GM12878 (cell line): ENCODE results near the gene ZBTB42. TPM values are rescaled to one million over a fixed set of nuclear protein-coding genes. Genes with fewer than 3 reads are reported as not detected.

Experiments used
- ATAC-seq: fragments of 200-7000 bp; cut with Tn5 transposase; 3 replicates; pipeline ENCODE4 v1.9.1; 2020; ENCODE audit warnings: mild to moderate bottlenecking, moderate library complexity
- BruUV-seq: library from RNA; stranded (reverse); fragments of 400-500 nt; replicated peaks from 2 replicates; lab custom pipeline; 2021; lab: Mats Ljungman, UMichigan
- CTCF ChIA-PET: fragments of 300-600 bp; sonication (Branson Sonifier 250); formaldehyde crosslinking; extraction: SDS; loops from one replicate; lab custom pipeline; 2021; ENCODE audit warnings: inconsistent platforms; lab: Yijun Ruan, JAX
- POLR2A ChIA-PET: fragments of 350-600 bp; formaldehyde crosslinking; extraction: SDS; loops from one replicate; lab custom pipeline; 2021; ENCODE audit warnings: inconsistent platforms; lab: Charles Lee
- RAD21 ChIA-PET: fragments of 300-600 bp; sonication (Branson Sonifier 250); formaldehyde crosslinking; loops from one replicate; lab custom pipeline; 2023; ENCODE audit warnings: antibody characterized with exemption; ENCODE audit not compliant: unreplicated experiment; lab: Charles Lee
- SMC1A ChIA-PET: fragments of 300-600 bp; sonication (Branson Sonifier 250); formaldehyde crosslinking; loops from one replicate; lab custom pipeline; 2023; ENCODE audit not compliant: unreplicated experiment, uncharacterized antibody; lab: Charles Lee
- DNase-seq: peaks from one replicate; pipeline ENCODE4 v3.0.0-alpha.2; 2011; ENCODE audit warnings: low read depth, low spot score
- FAIRE-seq: peaks from 3 replicates; lab custom pipeline; 2011; peaks lifted over from hg19 to GRCh38; lab: Jason Lieb, UNC
- H2AFZ ChIP-seq: 2 replicates; pipeline ENCODE4 v1.6.0; 2011; ENCODE audit warnings: low read depth, low read length, control low read depth; ENCODE audit not compliant: control insufficient read depth
- H3K27ac ChIP-seq: 2 replicates; pipeline ENCODE4 v1.5.1; 2011; ENCODE audit warnings: control low read depth; ENCODE audit not compliant: control insufficient read depth, insufficient read depth
- H3K27me3 ChIP-seq, 2 experiments: replicated peaks in 1 of 2; 2 replicates each; pipeline versions ENCODE4 v1.6.0 to v1.6.1; 2011; ENCODE audit warnings: low read length in 1 of 2; ENCODE audit not compliant: control insufficient read depth in 2 of 2, insufficient read depth in 2 of 2
- H3K36me3 ChIP-seq, 2 experiments: 2 replicates each; pipeline ENCODE4 v1.5.1; 2011; ENCODE audit warnings: low read length in 1 of 2; ENCODE audit not compliant: control insufficient read depth in 2 of 2, insufficient read depth in 2 of 2
- H3K4me1 ChIP-seq: 2 replicates; pipeline ENCODE4 v1.6.1; 2011; ENCODE audit warnings: mild to moderate bottlenecking, low read length, moderate library complexity, mixed read lengths; ENCODE audit not compliant: control insufficient read depth, insufficient read depth
- H3K4me2 ChIP-seq: 2 replicates; pipeline ENCODE4 v1.6.0; 2011; ENCODE audit warnings: control low read depth; ENCODE audit not compliant: control insufficient read depth, insufficient read depth
- H3K4me3 ChIP-seq: fragments of 200-600 bp; sonication (generic); 2 replicates; pipeline ENCODE4 v1.5.1; 2016
- H3K79me2 ChIP-seq: 2 replicates; pipeline ENCODE4 v1.6.0; 2011; ENCODE audit warnings: low read length; ENCODE audit not compliant: control insufficient read depth, insufficient read depth
- H3K9ac ChIP-seq: 2 replicates; pipeline ENCODE4 v1.8.0; 2011; ENCODE audit warnings: low read length, control low read depth, mixed read lengths; ENCODE audit not compliant: control insufficient read depth, insufficient read depth
- H3K9me3 ChIP-seq: replicated peaks from 3 replicates; pipeline ENCODE4 v1.5.1; 2011; ENCODE audit warnings: mild to moderate bottlenecking, low read length; ENCODE audit not compliant: control insufficient read depth, insufficient read depth
- H4K20me1 ChIP-seq: 2 replicates; pipeline ENCODE4 v1.6.0; 2011; ENCODE audit not compliant: control insufficient read depth, insufficient read depth
- CHD1 ChIP-seq: IDR thresholded peaks from 2 replicates; pipeline ENCODE4 v1.6.1; 2012; ENCODE audit warnings: low read depth, low read length, improper control_type of control experiment
- RB1 ChIP-seq: fragments of 450-650 bp; formaldehyde crosslinking; IDR thresholded peaks from 2 replicates; pipeline ENCODE4 v1.6.1; 2017; ENCODE audit warnings: mild to moderate bottlenecking, borderline replicate concordance
- SP1 ChIP-seq: IDR thresholded peaks from one replicate; pipeline ENCODE4 v1.6.1; 2011; ENCODE audit warnings: low read depth, low read length
- TCF3 ChIP-seq: IDR thresholded peaks from 2 replicates; pipeline ENCODE4 v1.6.1; 2012; ENCODE audit warnings: low read depth, mild to moderate bottlenecking, low read length, borderline replicate concordance; ENCODE audit not compliant: insufficient read depth
- ZNF274 ChIP-seq: IDR thresholded peaks from one replicate; pipeline ENCODE4 v1.8.0; 2011; ENCODE audit not compliant: insufficient read length, insufficient read depth
- WGBS: methylation state at CpG from one replicate; pipeline ENCODE4 v1.1.6; 2016; ENCODE audit warnings: low lambda C conversion rate; ENCODE audit not compliant: insufficient replicate concordance, insufficient coverage; ENCODE audit errors: missing lambda C conversion rate; 5-methylcytosine and 5-hydroxymethylcytosine counted together
- in situ Hi-C: fragments of 300-500 bp; cut with MboI; formaldehyde crosslinking; loops from 9 replicates; pipeline ENCODE4 v1.14.3; 2018; ENCODE audit warnings: mixed read lengths
- intact Hi-C: fragments of 100-400 bp; cut with micrococcal nuclease; formaldehyde crosslinking; loops from one replicate; pipeline ENCODE4 v1.14.2; 2022; ENCODE audit not compliant: unreplicated experiment
- polyA plus RNA-seq, 11 experiments: library from polyadenylated mRNA; depleted of rRNA in 4 of 11; unstranded in 6 of 11; stranded (reverse) in 5 of 11; fragments of >200 nt; fragmentation: Nextera tagmentation in 4 of 11; fragmentation: Illumina TruSeq in 1 of 11; extraction: Ambion mirVana in 4 of 11; extraction: Trizol in 1 of 11; gene quantifications; 1 replicate in 1 of 11; 2 replicates in 10 of 11; pipeline versions ENCODE4 v1.2.1 to v1.2.3, GENCODE V29; 2011 to 2016; ENCODE audit warnings: inconsistent platforms in 2 of 11, missing spikeins in 2 of 11, low read depth in 1 of 11
- total RNA-seq, 4 experiments: library from RNA; depleted of rRNA in 3 of 4; stranded (reverse); fragments of >200 nt in 3 of 4; fragmentation: Illumina TruSeq in 1 of 4; extraction: Trizol in 1 of 4; gene quantifications; 2 replicates each; pipeline versions ENCODE4 v1.2.1 to v1.2.3, GENCODE V29; 2013 to 2021
- TF ChIP-seq, protein P1 (sequence below): fragments of 450-650 bp; IDR thresholded peaks from 2 replicates; pipeline ENCODE4 v1.6.1; 2016; ENCODE audit warnings: mild to moderate bottlenecking

ZBTB42 gene
- total and polyA plus RNA-seq, 10 of the 15 experiments (the other 5 are each of a cell fraction or from before 2014, with no cell fraction given), result 0.05 to 1.2 (median 0.37) TPM; not detected in 2

DNA sequence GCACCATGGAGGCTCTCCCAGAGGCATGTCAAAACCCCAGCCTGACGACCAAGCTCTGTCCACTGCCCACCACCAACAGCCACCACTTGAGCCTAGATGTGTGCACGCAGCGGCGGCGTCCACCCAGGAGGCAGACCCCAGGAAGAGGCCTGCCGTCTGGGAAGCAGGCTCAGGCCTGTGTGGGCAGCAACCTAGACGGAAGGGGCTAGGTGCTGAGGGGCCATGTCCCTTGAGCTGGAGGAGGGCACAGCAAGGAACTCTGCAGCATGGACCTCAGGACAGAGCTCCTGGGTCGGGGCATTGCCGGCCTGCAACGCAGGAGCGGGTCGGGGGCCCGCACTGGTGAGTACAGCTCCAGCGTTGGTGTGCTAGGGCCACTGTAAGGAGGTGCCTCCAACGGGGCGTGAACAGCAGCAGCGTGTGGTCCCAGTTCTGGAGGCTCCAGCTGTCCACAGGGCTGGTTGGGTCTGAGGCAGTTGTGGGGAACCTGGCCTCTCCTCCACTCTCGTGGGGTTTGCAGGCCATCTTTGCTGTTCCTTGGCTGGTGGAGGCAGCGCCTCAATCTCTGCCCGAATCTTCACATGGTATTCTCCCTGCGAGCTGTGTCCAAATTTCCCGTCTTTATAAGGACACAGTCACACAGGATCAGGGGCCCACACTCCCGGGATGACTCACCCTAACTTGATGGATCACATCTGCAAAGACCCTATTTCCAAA, 20.5 kb downstream of the ZBTB42 start (continued):
- TF ChIP-seq, protein P1, sequence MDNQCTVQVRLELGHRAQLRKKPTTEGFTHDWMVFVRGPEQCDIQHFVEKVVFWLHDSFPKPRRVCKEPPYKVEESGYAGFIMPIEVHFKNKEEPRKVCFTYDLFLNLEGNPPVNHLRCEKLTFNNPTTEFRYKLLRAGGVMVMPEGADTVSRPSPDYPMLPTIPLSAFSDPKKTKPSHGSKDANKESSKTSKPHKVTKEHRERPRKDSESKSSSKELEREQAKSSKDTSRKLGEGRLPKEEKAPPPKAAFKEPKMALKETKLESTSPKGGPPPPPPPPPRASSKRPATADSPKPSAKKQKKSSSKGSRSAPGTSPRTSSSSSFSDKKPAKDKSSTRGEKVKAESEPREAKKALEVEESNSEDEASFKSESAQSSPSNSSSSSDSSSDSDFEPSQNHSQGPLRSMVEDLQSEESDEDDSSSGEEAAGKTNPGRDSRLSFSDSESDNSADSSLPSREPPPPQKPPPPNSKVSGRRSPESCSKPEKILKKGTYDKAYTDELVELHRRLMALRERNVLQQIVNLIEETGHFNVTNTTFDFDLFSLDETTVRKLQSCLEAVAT, result no peak

DNA sequence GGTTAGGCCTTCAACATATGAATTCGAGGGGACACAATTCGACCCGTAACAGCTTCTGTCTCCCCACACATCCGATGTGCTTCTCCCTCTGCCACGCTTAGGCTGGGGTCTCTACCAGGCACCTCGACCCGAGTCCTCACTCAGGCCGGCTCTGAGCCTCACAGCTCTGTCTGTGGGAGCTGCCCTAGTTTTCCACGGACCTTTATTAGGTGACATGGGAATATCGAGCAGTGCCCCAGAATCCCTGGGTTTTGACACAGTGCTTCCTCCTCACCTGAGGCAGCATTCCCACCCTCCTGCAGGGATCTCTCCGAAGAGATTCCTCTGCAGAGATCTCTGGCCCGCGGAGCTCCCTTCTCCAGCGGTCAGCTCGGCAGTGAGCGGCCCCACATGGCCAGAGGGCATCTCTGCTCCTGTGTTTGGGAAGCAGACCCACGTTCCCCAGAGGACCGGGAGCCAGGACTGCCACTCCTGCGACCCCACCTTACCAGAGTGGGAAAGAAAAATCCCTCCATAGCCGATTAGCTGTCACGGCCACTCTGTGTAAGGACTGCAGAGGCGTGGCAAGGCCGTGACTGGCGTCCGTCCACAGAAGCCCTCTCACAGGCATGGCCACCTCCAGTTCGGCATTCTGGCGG, 21.2 kb downstream of the ZBTB42 start:
- Histone ChIP-seq H2AFZ (no peak overlapping the region), H3K4me1 (peaks cover 5% of the 10 kb centered on the region; the same call in 1 of the 2 replicates), H3K4me2 (no peak overlapping the region), H4K20me1 (no peaks in the 10 kb centered on the region), H3K36me3 (no peaks in the 10 kb centered on the region), H3K79me2 (no peaks in the 10 kb centered on the region), H3K9me3 (no peaks in the 10 kb centered on the region; the same call in 2 of the 3 replicates), H3K9ac (no peak overlapping the region), H3K4me3 (no peak overlapping the region), H3K27ac (no peak overlapping the region), H3K27me3 (no peaks in the 10 kb centered on the region)
- BruUV-seq, result no TSS peak
- intact Hi-C loops (no loop called here), in situ Hi-C loops (loop anchor here (5.0 kb wide), 1 partner anchor 55 kb away; no protein-coding TSS in a partner anchor)
- DNase-seq (no peak), FAIRE-seq (no peak), ATAC-seq (no peak)
- ChIA-PET POLR2A (no interaction called here), SMC1A (no interaction called here), RAD21 (no interaction called here), CTCF (interaction anchor here (1.9 kb wide), 1 partner anchor 53 kb away, joined by 7 read pairs; no protein-coding TSS in a partner anchor)
- TF ChIP-seq CHD1, result no peak
- no peak for TF ChIP-seq TCF3
- TF ChIP-seq ZNF274, result no peak
- no peak for TF ChIP-seq RB1
- no peak for TF ChIP-seq SP1
- WGBS, result 79% methylated on average over 27 of the region's 27 CpGs
